Activated CD8-positive, alpha-beta memory T cell treated with anti-CD3 and anti-CD28 coated beads for 1 hour (primary cell): ENCODE results near the gene CCDC159.
"Not testable (repeated sequence)": the region's sequence is repeated elsewhere in the genome, so short reads cannot be mapped to it uniquely, and the experiment has no call there.

ENCODE experiments used
- DNase-seq, 2 donors: peaks; one replicate each; pipeline ENCODE4 v3.0.0-alpha.2; 2020; ENCODE audit warnings: low read depth in 1 of 2; ENCODE audit errors: extremely low read depth in 1 of 2

Gene CCDC159, protein sequence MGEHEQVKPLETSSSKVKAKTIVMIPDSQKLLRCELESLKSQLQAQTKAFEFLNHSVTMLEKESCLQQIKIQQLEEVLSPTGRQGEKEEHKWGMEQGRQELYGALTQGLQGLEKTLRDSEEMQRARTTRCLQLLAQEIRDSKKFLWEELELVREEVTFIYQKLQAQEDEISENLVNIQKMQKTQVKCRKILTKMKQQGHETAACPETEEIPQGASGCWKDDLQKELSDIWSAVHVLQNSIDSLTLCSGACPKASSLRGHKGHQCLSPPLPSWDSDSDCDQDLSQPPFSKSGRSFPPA

GRCh38 chr19:11346104-11346940 lies at the start of gene CCDC159, which contains the start of gene TMEM205:
TSS of gene CCDC159 (plus strand) at chr19:11346519. CDS start at chr19:11346607, 88 bp downstream.
TSS of gene TMEM205 (minus strand) at chr19:11346268. CDS start at chr19:11345619, 649 bp downstream.
- DNase-seq = peak; percentile 95 to 99

DNA sequence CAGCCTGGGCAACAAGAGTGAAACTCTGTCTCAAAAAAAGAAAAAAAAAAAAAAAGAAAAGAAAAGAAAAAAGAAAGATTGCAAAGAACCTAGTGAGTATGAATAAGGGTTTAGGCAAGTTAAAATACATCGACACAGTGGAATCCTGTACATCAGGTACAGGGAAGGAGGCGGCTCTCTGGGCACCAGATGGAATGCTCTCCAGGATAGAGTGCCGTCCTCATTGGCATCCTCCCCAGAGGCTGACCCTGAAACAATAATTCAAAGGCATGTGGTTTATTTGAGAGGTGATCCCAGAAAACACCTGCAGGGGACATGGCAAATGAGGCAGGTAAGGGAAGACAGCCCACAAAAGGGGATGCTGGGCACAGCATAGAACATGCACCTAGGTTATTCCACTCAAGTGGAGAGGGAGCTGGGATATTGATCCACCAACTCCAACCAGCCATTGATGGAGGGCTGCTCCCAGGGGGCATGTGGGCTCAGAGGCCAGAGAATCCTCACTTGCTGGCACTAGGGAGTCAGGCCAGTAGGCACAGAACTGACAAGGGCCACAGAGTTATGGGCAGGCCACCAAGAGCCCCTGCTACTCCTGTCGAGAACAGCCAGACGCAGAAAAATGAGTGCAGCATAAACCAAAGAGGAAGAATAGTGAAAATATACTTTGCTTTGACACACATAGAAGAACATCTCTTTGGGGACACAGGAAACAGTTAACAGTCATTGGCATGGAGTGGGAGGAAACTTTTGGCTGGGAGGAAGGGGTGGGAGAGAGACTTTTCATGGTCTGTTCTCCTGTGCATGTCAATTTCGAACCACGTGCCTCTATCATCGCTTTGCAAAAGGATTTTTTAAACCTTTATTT lies 46.1 kb upstream of the CCDC159 start:
- no peak for DNase-seq

- DNase-seq = no peak
Observed at GRCh38 chr19:11300811-11301120, 45.6 kb upstream of the CCDC159 start.

GRCh38 chr19:11304936-11305335 lies 41.4 kb upstream of the CCDC159 start:
- DNase-seq = no peak

DNA sequence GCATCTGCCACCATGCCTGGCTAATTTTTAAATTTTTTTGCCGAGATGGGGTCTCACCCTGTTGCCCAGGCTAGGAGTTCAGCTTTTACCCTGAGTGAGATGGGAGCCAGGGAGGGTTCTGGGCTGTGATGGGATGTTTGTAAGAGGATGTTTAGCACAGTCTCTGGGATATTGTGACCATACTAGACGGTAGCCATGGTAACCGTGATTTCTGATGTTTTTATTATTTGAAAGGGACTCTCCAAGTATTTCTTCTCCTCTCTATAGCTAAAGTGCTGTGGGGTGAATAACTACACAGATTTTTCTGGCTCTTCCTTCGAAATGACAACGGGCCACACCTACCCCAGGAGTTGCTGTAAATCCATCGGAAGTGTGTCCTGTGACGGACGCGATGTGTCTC lies 40.0 kb upstream of the CCDC159 start:
- no peak for DNase-seq

GRCh38 chr19:11320278-11320995 lies 25.9 kb upstream of the CCDC159 start:
- DNase-seq = not testable (repeated sequence)

DNA sequence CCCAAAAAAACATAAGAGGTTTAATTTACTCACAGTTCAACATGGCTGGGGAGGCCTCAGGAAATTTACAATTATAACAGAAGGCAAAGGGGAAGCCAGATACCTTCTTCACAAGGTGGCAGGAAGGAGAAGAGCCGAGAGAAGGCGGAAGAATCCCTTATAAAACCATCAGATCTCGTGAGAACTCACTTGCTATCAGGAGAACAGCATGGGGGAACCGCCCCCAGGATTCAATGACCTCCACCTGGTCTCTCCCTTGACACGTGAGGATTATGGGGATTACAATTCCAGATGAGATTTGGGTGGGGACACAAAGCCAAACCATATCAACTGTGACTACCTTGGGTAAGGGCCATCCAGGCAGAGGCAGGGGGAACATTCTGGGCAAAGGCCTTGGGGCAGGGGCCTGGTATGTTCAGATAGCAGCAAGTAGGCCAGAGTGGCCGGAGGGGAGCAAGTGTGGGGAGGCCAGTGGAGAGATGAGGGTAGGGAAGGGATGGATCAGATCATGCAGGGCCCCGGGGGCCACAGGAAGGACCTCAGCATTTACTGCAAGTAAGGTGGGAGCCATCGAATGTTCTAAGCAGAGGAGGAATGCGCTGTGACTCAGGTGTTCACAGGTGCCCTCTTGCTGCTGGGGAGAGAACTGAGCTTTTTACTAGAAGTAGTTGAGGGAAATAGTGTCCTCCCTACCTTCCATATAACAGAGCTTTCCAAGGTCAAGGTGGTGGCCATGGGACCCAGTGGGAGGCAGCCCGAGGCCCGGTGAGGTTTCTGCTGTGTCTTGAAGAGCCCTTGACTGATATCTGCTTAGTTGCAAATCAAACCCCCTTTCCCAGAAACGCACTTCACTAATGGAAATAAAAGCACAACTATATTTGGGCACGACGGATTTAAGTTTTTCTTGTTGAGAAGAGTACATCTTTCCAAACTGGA lies 24.9 kb upstream of the CCDC159 start:
- no peak for DNase-seq

DNA sequence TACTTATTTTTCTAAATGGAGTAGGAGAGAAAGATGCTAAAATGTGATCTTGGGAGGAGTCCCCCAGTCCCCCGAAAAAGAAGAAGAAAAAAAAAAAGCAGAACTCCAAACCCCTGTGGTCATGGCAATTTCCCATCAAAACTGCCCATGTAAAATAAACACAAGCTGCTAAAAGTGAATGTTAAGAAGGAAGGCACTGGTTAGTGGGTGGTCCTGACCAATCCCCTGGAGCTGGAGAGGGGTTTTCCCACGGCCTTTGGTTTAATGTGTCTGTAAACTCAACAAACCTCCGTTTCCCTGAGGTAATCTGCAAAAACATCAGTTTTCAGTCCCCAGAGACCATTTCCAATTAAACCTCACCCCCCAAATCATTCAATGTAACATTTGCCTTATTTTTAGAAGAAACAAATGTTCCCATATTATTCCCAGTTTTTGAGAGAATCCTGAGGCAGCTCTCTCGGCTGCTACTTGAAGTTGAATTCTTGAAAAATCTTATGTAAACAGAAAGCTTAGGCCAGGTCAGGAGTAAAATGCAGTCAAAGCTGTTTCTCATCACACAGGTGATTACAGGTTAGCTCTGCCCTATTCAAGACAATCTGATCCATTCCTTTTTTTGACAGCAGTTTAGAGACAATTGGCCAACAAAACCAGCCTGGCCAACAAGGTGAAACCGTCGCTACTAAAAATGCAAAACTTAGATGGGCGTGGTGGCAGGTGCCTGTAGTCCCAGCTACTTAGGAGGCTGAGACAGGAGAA lies 23.9 kb upstream of the CCDC159 start:
- DNase-seq = no peak

- no peak for DNase-seq
Observed at GRCh38 chr19:11323601-11324078, 22.7 kb upstream of the CCDC159 start.

- DNase-seq = no peak
Observed at GRCh38 chr19:11324079-11324661, 22.1 kb upstream of the CCDC159 start.

- no peak for DNase-seq
Observed at GRCh38 chr19:11324748-11325389, 21.4 kb upstream of the CCDC159 start.

- no peak for DNase-seq
Observed at GRCh38 chr19:11325544-11325943, 20.8 kb upstream of the CCDC159 start.

DNA sequence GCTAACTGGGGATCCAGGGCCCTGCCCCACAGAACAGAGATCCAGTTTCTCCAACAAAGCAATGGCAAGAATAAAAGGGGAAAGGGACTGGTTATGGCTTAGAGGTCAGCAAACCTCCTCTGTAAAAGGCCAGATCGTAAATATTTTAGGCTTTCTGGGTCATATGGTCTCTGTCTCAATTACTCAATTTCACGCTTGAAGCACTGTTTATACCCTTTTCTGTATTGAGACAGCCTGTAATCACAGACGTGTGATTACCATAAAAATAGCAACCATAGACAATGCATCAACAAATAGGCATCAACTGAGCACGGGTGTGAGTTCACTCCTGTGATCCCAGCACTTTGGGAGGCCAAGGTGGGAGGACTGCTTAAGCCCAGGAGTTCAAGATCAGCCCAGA lies 16.2 kb upstream of the CCDC159 start:
- DNase-seq = no peak

GRCh38 chr19:11331502-11331901 lies 14.8 kb upstream of the CCDC159 start:
- DNase-seq = no peak

DNA sequence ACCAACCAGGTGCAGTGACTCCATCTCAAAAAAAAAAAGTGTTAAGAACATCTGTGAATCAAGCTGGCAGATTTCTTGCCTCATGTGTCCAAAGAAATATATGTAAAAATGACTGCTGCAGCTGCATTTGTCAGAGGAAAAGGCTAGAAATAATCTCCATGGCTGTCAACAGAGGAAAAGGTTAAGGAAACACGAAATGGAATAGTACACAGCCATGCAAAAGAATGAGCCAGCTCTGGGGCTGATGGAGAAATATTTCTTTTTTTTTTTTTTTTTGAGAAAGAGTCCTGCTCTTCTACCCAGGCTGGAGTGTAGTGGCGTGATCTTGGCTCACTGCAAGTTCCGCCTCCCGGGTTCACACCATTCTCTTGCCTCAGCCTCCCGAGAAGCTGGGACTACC lies 13.5 kb upstream of the CCDC159 start:
- DNase-seq = no peak

- DNase-seq = not testable (repeated sequence)
Observed at GRCh38 chr19:11333838-11334237, 12.5 kb upstream of the CCDC159 start.

DNA sequence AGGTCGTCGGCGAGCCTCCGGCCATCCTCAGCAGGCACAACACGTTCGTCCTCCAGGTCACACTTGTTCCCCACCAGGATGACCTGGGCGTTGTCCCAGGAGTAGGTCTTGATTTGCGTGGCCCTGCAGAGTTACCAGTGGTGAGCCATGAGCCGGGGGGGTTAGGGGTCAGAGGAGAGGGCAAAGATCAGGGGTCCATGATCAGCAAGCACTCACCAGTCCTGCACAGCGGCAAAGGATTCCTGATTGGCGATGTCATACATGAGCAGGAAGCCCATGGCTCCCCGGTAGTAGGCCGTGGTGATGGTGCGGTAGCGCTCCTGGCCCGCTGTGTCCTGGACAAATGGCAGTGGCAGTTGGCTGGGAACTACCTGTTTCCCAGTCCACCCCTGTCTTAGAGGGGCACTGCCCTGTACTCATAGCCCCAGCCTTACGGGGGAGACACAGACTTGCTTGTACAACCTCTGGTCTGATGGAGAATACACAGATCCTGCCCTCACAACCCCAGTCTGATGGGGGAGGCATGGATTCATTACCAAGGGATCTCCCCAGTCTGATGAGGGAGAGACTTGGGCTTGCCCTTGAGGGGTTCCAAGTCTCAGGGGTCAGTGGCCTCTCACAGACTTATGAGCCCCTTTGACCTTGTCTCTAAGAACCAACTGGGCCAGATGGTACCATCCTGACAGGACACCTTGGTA lies 10.7 kb upstream of the CCDC159 start:
- DNase-seq = no peak
